ENCODE results near the gene ZNF547.

Gene ZNF547

DNA sequence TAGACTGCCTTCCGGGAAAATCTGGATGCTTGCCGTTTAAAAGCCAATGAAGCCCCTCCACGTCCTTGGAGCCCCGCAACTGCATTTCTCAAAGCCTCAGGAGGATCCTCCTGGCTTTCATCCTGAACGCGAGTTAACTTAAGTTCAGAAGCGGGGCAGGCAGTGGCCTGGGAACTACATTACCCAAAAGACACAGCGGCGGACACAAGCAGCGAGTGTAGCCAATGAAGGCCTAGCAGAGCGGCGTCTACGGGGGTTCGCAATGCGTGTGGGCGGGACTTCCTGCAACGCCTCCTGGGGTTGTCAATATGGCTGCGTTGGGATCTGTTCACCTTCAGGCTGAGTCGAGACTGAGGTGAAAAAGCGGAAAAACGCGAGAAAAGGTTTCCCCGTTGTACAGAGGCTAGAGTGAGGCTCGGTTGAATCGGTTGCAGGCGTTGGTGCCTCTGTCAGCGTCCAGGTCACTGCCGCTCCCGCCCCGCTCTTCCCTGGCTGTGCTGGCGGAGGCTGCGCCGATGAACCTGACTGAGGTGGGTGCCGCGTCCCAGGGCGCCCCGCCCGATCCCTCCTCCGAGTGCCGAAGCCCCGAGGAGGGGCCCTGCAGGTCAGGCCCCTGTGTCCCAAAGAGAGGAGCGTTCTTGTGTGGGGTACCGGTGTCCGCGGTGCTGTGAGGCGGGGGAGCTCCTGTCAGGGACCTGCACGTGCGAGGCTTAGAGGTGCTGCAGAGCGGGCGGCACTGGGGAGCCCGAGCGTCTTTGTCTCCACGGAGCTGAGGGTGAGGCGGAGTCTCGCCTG, 47.7 kb downstream of the ZNF547 start, which contains the start of gene ZNF17:
ZNF17 (plus strand) TSS at position 285 of the 795 bp plus-strand sequence. CDS start 2,455 bp downstream, outside the sequence.
- H3K79me2 ChIP-seq (ENCODE audit: insufficient read depth, low read length), result peaks cover 47% of the 10 kb centered on the region
- no peaks in the 10 kb centered on the region for H3K9me3 ChIP-seq (ENCODE audit: insufficient read depth, low read length, severe bottlenecking)
- peak within 1 kb of the TSS; percentile 83 for H3K9ac ChIP-seq (ENCODE audit: low read depth, low read length)
- peak within 1 kb of the TSS; percentile 88 to 96 for H3K4me3 ChIP-seq (ENCODE audit: low read depth in 1 of 2, low read length in 2 of 2)
- H3K27me3 ChIP-seq (ENCODE audit: insufficient read depth, low read length, poor library complexity), result no peaks in the 10 kb centered on the region
- peaks cover 27% of the 10 kb centered on the region for H3K4me1 ChIP-seq (ENCODE audit: insufficient read depth, low read length)
- H3K27ac ChIP-seq (ENCODE audit: low read length), result peak within 1 kb of the TSS; percentile 75
- 0 out of 2 replicates have a peak, but pooled peaks cover 5% of the 10 kb centered on the region for H4K20me1 ChIP-seq (ENCODE audit: insufficient read depth, low read length)
- ATAC-seq (ENCODE audit: insufficient read depth, low read depth) (peak; percentile 100), DNase-seq (peak; percentile 94)
- TF ChIP-seq, protein P1, sequence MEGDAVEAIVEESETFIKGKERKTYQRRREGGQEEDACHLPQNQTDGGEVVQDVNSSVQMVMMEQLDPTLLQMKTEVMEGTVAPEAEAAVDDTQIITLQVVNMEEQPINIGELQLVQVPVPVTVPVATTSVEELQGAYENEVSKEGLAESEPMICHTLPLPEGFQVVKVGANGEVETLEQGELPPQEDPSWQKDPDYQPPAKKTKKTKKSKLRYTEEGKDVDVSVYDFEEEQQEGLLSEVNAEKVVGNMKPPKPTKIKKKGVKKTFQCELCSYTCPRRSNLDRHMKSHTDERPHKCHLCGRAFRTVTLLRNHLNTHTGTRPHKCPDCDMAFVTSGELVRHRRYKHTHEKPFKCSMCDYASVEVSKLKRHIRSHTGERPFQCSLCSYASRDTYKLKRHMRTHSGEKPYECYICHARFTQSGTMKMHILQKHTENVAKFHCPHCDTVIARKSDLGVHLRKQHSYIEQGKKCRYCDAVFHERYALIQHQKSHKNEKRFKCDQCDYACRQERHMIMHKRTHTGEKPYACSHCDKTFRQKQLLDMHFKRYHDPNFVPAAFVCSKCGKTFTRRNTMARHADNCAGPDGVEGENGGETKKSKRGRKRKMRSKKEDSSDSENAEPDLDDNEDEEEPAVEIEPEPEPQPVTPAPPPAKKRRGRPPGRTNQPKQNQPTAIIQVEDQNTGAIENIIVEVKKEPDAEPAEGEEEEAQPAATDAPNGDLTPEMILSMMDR (IDR thresholded peaks at IDR 0.05; ENCODE audit: borderline replicate concordance, extremely low read depth, low read length, poor library complexity, severe bottlenecking), result no peak
- TF ChIP-seq EZH2 (IDR thresholded peaks at IDR 0.05; ENCODE audit: borderline replicate concordance, low read depth, low read length, severe bottlenecking), result no peak
- peak within 1 kb of the TSS; percentile 99 for H2AFZ ChIP-seq (ENCODE audit: low read depth, low read length)
- peak within 1 kb of the TSS; percentile 86 for H3K4me2 ChIP-seq (ENCODE audit: insufficient read depth, low read length)
- peaks cover 20% of the 10 kb centered on the region for H3K36me3 ChIP-seq (ENCODE audit: insufficient read depth, low read length)

DNA sequence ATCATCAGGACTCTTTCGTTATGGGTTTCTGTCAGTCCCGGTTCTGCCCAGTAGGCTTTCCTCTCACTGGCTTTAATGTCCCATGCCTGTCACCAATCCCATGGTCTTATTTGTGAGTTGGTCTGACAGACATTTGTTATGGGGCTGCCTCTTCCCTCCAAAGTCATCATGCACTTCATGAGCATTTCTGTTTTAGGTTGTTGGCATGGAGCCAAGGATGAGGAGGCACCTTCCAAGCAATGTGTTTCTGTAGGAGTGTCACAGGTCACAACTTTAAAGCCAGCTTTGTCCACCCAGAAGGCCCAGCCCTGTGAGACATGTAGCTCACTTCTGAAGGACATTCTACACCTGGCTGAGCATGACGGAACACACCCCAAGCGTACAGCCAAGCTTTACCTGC, 56.1 kb downstream of the ZNF547 start:
- H3K9ac ChIP-seq (ENCODE audit: low read depth, low read length), result no peak overlapping the region
- TF ChIP-seq, protein P1 (IDR thresholded peaks at IDR 0.05; ENCODE audit: borderline replicate concordance, extremely low read depth, low read length, poor library complexity, severe bottlenecking), result no peak
- no peak for TF ChIP-seq EZH2 (IDR thresholded peaks at IDR 0.05; ENCODE audit: borderline replicate concordance, low read depth, low read length, severe bottlenecking)
- no peaks in the 10 kb centered on the region for H3K4me1 ChIP-seq (ENCODE audit: insufficient read depth, low read length)
- DNase-seq (no peak), ATAC-seq (ENCODE audit: insufficient read depth, low read depth) (no peak)
- no peaks in the 10 kb centered on the region for H3K27me3 ChIP-seq (ENCODE audit: insufficient read depth, low read length, poor library complexity)
- H3K9me3 ChIP-seq (ENCODE audit: insufficient read depth, low read length, severe bottlenecking), result no peaks in the 10 kb centered on the region
- no peak overlapping the region for H2AFZ ChIP-seq (ENCODE audit: low read depth, low read length)
- no peak overlapping the region for H3K4me3 ChIP-seq (ENCODE audit: low read depth in 1 of 2, low read length in 2 of 2)
- peaks cover 55% of the 10 kb centered on the region for H3K36me3 ChIP-seq (ENCODE audit: insufficient read depth, low read length)
- peaks cover 28% of the 10 kb centered on the region for H3K79me2 ChIP-seq (ENCODE audit: insufficient read depth, low read length)
- H4K20me1 ChIP-seq (ENCODE audit: insufficient read depth, low read length), result no peaks in the 10 kb centered on the region
- H3K4me2 ChIP-seq (ENCODE audit: insufficient read depth, low read length), result no peak overlapping the region
- H3K27ac ChIP-seq (ENCODE audit: low read length), result no peak overlapping the region

DNA sequence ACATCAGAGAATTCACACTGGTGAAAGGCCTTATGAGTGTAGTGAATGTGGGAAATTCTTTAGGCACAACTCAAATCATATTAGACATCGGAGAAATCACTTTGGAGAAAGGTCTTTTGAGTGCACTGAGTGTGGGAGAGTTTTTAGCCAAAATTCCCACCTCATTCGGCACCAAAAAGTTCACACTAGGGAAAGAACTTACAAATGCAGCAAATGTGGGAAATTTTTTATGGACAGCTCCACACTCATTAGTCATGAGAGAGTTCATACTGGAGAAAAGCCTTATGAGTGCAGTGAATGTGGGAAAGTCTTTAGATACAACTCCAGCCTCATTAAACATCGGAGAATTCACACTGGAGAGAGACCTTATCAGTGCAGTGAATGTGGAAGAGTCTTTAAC, 57.7 kb downstream of the ZNF547 start:
- Histone ChIP-seq H3K27me3 (ENCODE audit: insufficient read depth, low read length, poor library complexity) (no peaks in the 10 kb centered on the region), H3K9ac (ENCODE audit: low read depth, low read length) (no peak overlapping the region), H3K9me3 (ENCODE audit: insufficient read depth, low read length, severe bottlenecking) (no peaks in the 10 kb centered on the region), H2AFZ (ENCODE audit: low read depth, low read length) (no peak overlapping the region), H3K36me3 (ENCODE audit: insufficient read depth, low read length) (peaks cover 47% of the 10 kb centered on the region), H3K4me2 (ENCODE audit: insufficient read depth, low read length) (no peak overlapping the region), H3K79me2 (ENCODE audit: insufficient read depth, low read length) (peaks cover 13% of the 10 kb centered on the region), H3K4me1 (ENCODE audit: insufficient read depth, low read length) (no peaks in the 10 kb centered on the region), H3K27ac (ENCODE audit: low read length) (no peak overlapping the region), H4K20me1 (ENCODE audit: insufficient read depth, low read length) (no peaks in the 10 kb centered on the region), H3K4me3 (ENCODE audit: low read depth in 1 of 2, low read length in 2 of 2) (no peak overlapping the region)
- ATAC-seq (ENCODE audit: insufficient read depth, low read depth) (no peak), DNase-seq (no peak)
- TF ChIP-seq EZH2 (IDR thresholded peaks at IDR 0.05; ENCODE audit: borderline replicate concordance, low read depth, low read length, severe bottlenecking), result no peak
- TF ChIP-seq, protein P1 (IDR thresholded peaks at IDR 0.05; ENCODE audit: borderline replicate concordance, extremely low read depth, low read length, poor library complexity, severe bottlenecking), result no peak

Measured in DND-41 (cell line).